Measurements from ENCODE around the gene ZNF699. TPM values are rescaled to one million over a fixed set of nuclear protein-coding genes. Genes with fewer than 3 reads are reported as not detected.
"Not testable (repeated sequence)": the region's sequence is repeated elsewhere in the genome, so short reads cannot be mapped to it uniquely, and the experiment has no call there.

Gene ZNF699
- total RNA-seq, 1 donor from 2014 or later, result 6.8 TPM

DNA sequence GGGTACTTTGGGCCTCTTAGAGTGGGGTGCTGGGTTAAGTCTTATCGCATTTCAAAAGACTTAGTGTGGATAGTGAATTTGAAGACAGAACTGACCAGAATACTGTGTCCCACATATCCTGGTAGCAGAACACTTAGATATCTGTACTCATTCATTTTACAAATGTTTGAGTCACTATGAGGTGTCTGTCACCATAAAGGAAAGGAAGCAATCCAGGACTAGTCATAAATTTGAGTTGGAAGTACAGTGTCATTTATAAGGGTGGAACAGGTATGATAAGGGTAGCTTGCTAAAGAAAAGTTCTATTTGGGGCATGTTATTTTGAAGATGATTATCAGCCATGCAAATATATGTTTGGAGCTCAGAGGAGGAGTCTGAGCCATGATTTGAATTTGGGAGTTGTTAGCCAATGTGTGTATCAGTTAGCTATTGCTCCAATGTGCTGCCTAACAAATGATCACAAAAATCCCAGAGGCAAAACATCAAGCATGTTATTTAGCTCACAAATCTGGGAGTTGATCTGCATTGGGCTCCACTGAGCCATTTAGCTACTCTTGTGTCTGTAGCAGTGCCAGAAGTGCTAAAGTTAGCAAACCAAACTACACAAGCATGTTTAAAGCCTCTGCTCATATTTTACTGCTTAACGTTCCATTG lies 20.3 kb downstream of the ZNF699 start:
- DNase-seq (ENCODE audit: low spot score in 2 of 2), result no peak
- Histone ChIP-seq H3K27me3 (no peaks in the 10 kb centered on the region), H3K9me3 (peaks cover 86 to 100% of the 10 kb centered on the region in 2 donors), H3K36me3 (peaks cover 30 to 56% of the 10 kb centered on the region in 2 donors), H3K4me3 (no peak overlapping the region), H3K4me1 (no peaks in the 10 kb centered on the region), H3K27ac (no peak overlapping the region)
- TF ChIP-seq, protein P1, sequence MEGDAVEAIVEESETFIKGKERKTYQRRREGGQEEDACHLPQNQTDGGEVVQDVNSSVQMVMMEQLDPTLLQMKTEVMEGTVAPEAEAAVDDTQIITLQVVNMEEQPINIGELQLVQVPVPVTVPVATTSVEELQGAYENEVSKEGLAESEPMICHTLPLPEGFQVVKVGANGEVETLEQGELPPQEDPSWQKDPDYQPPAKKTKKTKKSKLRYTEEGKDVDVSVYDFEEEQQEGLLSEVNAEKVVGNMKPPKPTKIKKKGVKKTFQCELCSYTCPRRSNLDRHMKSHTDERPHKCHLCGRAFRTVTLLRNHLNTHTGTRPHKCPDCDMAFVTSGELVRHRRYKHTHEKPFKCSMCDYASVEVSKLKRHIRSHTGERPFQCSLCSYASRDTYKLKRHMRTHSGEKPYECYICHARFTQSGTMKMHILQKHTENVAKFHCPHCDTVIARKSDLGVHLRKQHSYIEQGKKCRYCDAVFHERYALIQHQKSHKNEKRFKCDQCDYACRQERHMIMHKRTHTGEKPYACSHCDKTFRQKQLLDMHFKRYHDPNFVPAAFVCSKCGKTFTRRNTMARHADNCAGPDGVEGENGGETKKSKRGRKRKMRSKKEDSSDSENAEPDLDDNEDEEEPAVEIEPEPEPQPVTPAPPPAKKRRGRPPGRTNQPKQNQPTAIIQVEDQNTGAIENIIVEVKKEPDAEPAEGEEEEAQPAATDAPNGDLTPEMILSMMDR (IDR thresholded peaks at IDR 0.05), result no peak
- intact Hi-C loops (cut with DNase I), result no loop called here

DNA sequence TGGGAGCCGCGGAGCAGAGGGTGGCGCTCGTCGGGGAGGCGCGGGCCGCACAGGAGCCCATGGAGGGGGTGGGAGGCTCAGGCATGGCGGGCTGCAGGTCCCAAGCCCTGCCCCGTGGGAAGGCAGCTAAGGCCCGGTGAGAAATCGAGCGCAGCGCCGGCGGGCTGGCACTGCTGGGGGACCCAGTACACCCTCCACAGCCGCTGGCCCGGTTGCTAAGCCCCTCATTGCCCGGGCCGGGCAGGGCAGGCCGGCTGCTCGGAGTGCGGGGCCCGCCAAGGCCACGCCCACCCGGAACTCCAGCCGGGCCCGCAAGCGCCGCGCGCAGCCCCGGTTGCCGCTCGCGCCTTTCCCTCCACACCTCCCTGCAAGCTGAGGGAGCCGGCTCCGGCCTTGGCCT lies 26.2 kb downstream of the ZNF699 start:
- Histone ChIP-seq H3K4me3 (peak overlapping the region in 1 of 2 donors; percentile 25), H3K36me3 (peaks cover 0 to 11% of the 10 kb centered on the region in 2 donors), H3K9me3 (peaks cover 61 to 98% of the 10 kb centered on the region in 2 donors)
- intact Hi-C loops (cut with DNase I); H3K4me1 ChIP-seq; H3K27me3 ChIP-seq; DNase-seq (ENCODE audit: low spot score in 2 of 2); H3K27ac ChIP-seq: not testable (repeated sequence)

DNA sequence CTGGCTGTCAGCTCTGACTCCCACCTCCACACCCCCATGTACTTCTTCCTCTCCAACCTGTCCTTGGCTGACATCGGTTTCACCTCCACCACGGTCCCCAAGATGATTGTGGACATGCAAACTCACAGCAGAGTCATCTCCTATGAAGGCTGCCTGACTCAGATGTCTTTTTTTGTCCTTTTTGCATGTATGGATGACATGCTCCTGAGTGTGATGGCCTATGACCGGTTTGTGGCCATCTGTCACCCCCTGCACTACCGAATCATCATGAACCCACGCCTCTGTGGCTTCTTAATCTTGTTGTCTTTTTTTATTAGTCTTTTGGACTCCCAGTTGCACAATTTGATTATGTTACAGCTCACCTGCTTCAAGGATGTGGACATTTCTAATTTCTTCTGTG lies 58.4 kb downstream of the ZNF699 start:
- Histone ChIP-seq H3K27me3 (no peaks in the 10 kb centered on the region), H3K4me1 (no peaks in the 10 kb centered on the region), H3K27ac (no peak overlapping the region), H3K9me3 (no peaks in the 10 kb centered on the region), H3K36me3 (no peaks in the 10 kb centered on the region), H3K4me3 (no peak overlapping the region)
- TF ChIP-seq, protein P1 (IDR thresholded peaks at IDR 0.05), result no peak
- DNase-seq (ENCODE audit: low spot score in 2 of 2), result no peak
- intact Hi-C loops (cut with DNase I), result no loop called here

DNA sequence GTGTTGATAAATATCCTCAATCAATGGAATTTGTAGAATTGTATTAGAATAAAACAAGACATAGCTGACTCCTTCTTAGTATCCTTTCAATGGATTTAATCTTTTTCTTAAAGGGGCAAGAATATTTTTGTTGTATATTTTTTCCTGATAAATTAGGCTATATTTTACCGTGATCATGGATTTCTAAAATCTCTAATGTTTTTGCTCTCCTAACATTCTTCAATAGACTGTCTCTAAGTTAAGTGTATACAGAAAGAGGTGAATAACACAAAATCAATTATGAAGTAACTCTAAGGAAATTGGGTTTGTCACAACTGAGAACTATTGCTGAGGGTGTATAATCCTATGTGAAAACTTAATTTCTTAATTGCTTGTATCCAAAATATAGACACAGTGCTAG lies 59.0 kb downstream of the ZNF699 start, which contains the start of gene OR7E24:
TSS of gene OR7E24 (plus strand) at position 301 of the 400 bp plus-strand sequence. CDS start 114 bp downstream, outside the sequence.
- Histone ChIP-seq H3K4me3 (no peak within 1 kb of the TSS), H3K36me3 (no peaks in the 10 kb centered on the region), H3K4me1 (no peaks in the 10 kb centered on the region), H3K9me3 (no peaks in the 10 kb centered on the region), H3K27ac (no peak within 1 kb of the TSS), H3K27me3 (no peaks in the 10 kb centered on the region)
- TF ChIP-seq, protein P1 (IDR thresholded peaks at IDR 0.05), result no peak
- intact Hi-C loops (cut with DNase I), result no loop called here
- DNase-seq (ENCODE audit: low spot score in 2 of 2), result no peak

Other genes with a start within 250 kb of the ZNF699 start
- not detected for gene OR1M1, start 222.8 kb downstream of the ZNF699 start, total RNA-seq
- gene OR7G2, start 202.4 kb downstream of the ZNF699 start, total RNA-seq, result not detected
- gene OR7G1, start 194.1 kb downstream of the ZNF699 start, total RNA-seq, result not detected
- not detected for gene OR7G3, start 182.9 kb downstream of the ZNF699 start, total RNA-seq
- 22.0 TPM for gene ZNF317, start 169.4 kb downstream of the ZNF699 start, total RNA-seq
- not detected for gene OR7D2, start 130.9 kb downstream of the ZNF699 start, total RNA-seq
- gene OR7D4, start 90.2 kb downstream of the ZNF699 start, total RNA-seq, result not detected
- not detected for gene OR7E24, start 58.9 kb downstream of the ZNF699 start, total RNA-seq
- gene ZNF559, start 14.3 kb upstream of the ZNF699 start, total RNA-seq, result 1.5 TPM
- not detected for gene ZNF177, start 53.2 kb upstream of the ZNF699 start, total RNA-seq
- 54.2 TPM for gene ZNF266, start 125.7 kb upstream of the ZNF699 start, total RNA-seq
- gene ZNF560, start 188.8 kb upstream of the ZNF699 start, total RNA-seq, result not detected
- 24.6 TPM for gene ZNF426, start 228.8 kb upstream of the ZNF699 start, total RNA-seq

Data from ascending aorta (tissue), 2 donors.